ENCODE measurements around the gene RXRB. TPM values are rescaled to one million over a fixed set of nuclear protein-coding genes. Genes with fewer than 3 reads are reported as not detected.

RXRB gene
- total and polyA plus RNA-seq, 2 of the 8 experiments (the other 6 are each of a cell fraction or from before 2014, with no cell fraction given): 13.0 to 18.1 TPM

GRCh38 chr6:33247977-33248642 is 47.6 kb upstream of the RXRB start (continued):
- TF ChIP-seq RAD21 (IDR thresholded peaks at IDR 0.05 in 1 of 2, conservative IDR thresholded peaks at IDR 0.05 in 1 of 2; ENCODE audit: low read depth in 2 of 2, low read length in 2 of 2) (peak; percentile 93 to 95), MAFK (IDR thresholded peaks at IDR 0.05; ENCODE audit: low read depth, low read length) (no peak), EGR1 (IDR thresholded peaks at IDR 0.05; ENCODE audit: borderline replicate concordance, low read depth, low read length) (no peak), GABPA (IDR thresholded peaks at IDR 0.05; ENCODE audit: borderline replicate concordance, insufficient read depth, low read length) (no peak), CTCF (IDR thresholded peaks at IDR 0.05; ENCODE audit: control extremely low read depth in 1 of 3, insufficient read depth in 1 of 3, low read depth in 1 of 3, low read length in 3 of 3) (peak; percentile 88 to 96 (median 92)), TBP (IDR thresholded peaks at IDR 0.05; ENCODE audit: low read depth, low read length) (0 out of 2 replicates have a peak, but pooled peaks have one; percentile 21)

Measured in H1 (cell line).